Right atrium auricular region (tissue), 2 donors: ENCODE results near the gene UBE2D2. TPM values are rescaled to one million over a fixed set of nuclear protein-coding genes. Genes with fewer than 3 reads are reported as not detected.

Experiments used
- DNase-seq: peaks from one replicate; pipeline ENCODE4 v3.0.0-alpha.2; 2019; ENCODE audit warnings: low spot score
- H3K27ac ChIP-seq, 2 donors: fragments of 200-600 bp; sonication (generic); 1 replicate in 1 of 2; 2 replicates in 1 of 2; pipeline ENCODE4 v1.5.1; 2016 to 2019
- H3K27me3 ChIP-seq, 2 donors: fragments of 200-600 bp; sonication (generic); one replicate each; pipeline versions ENCODE4 v1.5.1 to v1.6.0; 2017 to 2019
- H3K36me3 ChIP-seq: fragments of 200-600 bp; sonication (generic); one replicate; pipeline ENCODE4 v1.5.1; 2016
- H3K4me1 ChIP-seq, 2 donors: fragments of 200-600 bp; sonication (generic); one replicate each; pipeline versions ENCODE4 v1.5.1 to v1.6.0; 2017 to 2019
- H3K4me3 ChIP-seq, 2 donors: fragments of 200-600 bp; sonication (generic); 1 replicate in 1 of 2; 2 replicates in 1 of 2; pipeline ENCODE4 v1.5.1; 2017 to 2019; ENCODE audit warnings: mild to moderate bottlenecking in 1 of 2, moderate library complexity in 1 of 2
- H3K9me3 ChIP-seq, 2 donors: fragments of 200-600 bp; sonication (generic); one replicate each; pipeline ENCODE4 v1.5.1; 2019
- CTCF ChIP-seq, 2 donors: fragments of 200-600 bp; sonication (generic); IDR thresholded peaks; one replicate each; pipeline ENCODE4 v1.5.1; 2019; ENCODE audit warnings: antibody characterized with exemption in 2 of 2
- total RNA-seq, 2 donors: library from RNA; depleted of rRNA; stranded (reverse); fragments of >200 nt; gene quantifications; one replicate each; pipeline ENCODE4 v1.1.0, GENCODE V29; 2016

The UBE2D2 gene
- total RNA-seq, 2 donors from 2014 or later, result 54.3 to 73.6 TPM

DNA sequence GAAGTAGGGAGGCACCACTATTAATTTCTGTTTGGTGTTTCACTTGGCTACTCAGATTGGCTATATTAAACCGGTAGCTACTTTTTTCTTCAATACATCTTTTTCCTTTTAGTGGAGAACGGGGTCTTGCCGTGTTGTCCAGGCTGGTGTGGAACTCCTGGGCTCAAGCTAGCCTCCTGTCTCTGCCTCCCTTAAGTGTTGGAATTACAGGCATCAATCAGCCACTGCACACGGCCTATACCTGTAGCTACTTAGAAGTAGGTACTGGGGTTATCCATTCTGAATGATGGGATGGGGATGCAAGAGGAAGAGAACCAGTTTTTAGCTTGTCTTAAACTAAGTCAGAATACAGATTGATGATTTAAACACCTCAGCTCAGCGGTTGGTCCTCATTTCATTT, 1.7 kb downstream of the UBE2D2 start:
- TF ChIP-seq CTCF (IDR thresholded peaks at IDR 0.05), result no peak

GRCh38 chr5:139565411-139566305, 4.5 kb downstream of the UBE2D2 start:
- TF ChIP-seq CTCF (IDR thresholded peaks at IDR 0.05), result no peak
- Histone ChIP-seq H3K27ac (peak overlapping the region; percentile 61 to 64), H3K4me1 (peaks cover 0 to 60% of the 10 kb centered on the region in 2 donors), H3K27me3 (no peaks in the 10 kb centered on the region), H3K9me3 (no peaks in the 10 kb centered on the region), H3K4me3 (no peak overlapping the region), H3K36me3 (no peaks in the 10 kb centered on the region)
- DNase-seq, result no peak

More for the DNA sequence above, 1.7 kb downstream of the UBE2D2 start:
- DNase-seq, result no peak
- peaks cover 0 to 51% of the 10 kb centered on the region in 2 donors for H3K4me1 ChIP-seq
- peak overlapping the region; percentile 93 to 96 for H3K4me3 ChIP-seq
- H3K27me3 ChIP-seq, result no peaks in the 10 kb centered on the region
- H3K36me3 ChIP-seq, result no peaks in the 10 kb centered on the region
- no peaks in the 10 kb centered on the region for H3K9me3 ChIP-seq
- H3K27ac ChIP-seq, result peak overlapping the region; percentile 36 to 99

- Histone ChIP-seq H3K27ac (peak overlapping the region in 1 of 2 donors; percentile 61), H3K36me3 (no peaks in the 10 kb centered on the region), H3K27me3 (no peaks in the 10 kb centered on the region), H3K4me3 (no peak overlapping the region), H3K9me3 (no peaks in the 10 kb centered on the region), H3K4me1 (peaks cover 0 to 68% of the 10 kb centered on the region in 2 donors)
- TF ChIP-seq CTCF (IDR thresholded peaks at IDR 0.05), result no peak
- no peak for DNase-seq
Observed at GRCh38 chr5:139566611-139567010, 5.5 kb downstream of the UBE2D2 start.

GRCh38 chr5:139569270-139569955, 8.3 kb downstream of the UBE2D2 start:
- DNase-seq, result no peak
- H3K27me3 ChIP-seq, result no peaks in the 10 kb centered on the region
- no peak overlapping the region for H3K4me3 ChIP-seq
- H3K27ac ChIP-seq, result no peak overlapping the region
- H3K36me3 ChIP-seq, result no peaks in the 10 kb centered on the region
- no peaks in the 10 kb centered on the region for H3K9me3 ChIP-seq
- peaks cover 0 to 60% of the 10 kb centered on the region in 2 donors for H3K4me1 ChIP-seq
- TF ChIP-seq CTCF (IDR thresholded peaks at IDR 0.05), result no peak

- Histone ChIP-seq H3K27ac (no peak overlapping the region), H3K4me1 (peaks cover 0 to 49% of the 10 kb centered on the region in 2 donors), H3K4me3 (no peak overlapping the region), H3K36me3 (no peaks in the 10 kb centered on the region), H3K27me3 (no peaks in the 10 kb centered on the region), H3K9me3 (no peaks in the 10 kb centered on the region)
- DNase-seq, result no peak
- no peak for TF ChIP-seq CTCF (IDR thresholded peaks at IDR 0.05)
Observed at GRCh38 chr5:139571543-139571942, 10.4 kb downstream of the UBE2D2 start.
